Astrocyte (in vitro differentiated cells and primary cell): ENCODE measurements around the gene HOXD13.

Experiments used
- CTCF ChIP-seq: IDR thresholded peaks from 2 replicates; pipeline ENCODE4 v1.5.1; 2011; ENCODE audit warnings: low read depth, mild to moderate bottlenecking, inconsistent platforms, low read length, moderate library complexity; ENCODE audit not compliant: insufficient read depth
- EZH2 ChIP-seq: IDR thresholded peaks from 2 replicates; pipeline ENCODE4 v1.6.1; 2012; ENCODE audit warnings: mild to moderate bottlenecking, low read length, inconsistent platforms; ENCODE audit not compliant: insufficient read depth

- TF ChIP-seq CTCF = no peak
- TF ChIP-seq EZH2 = peak; percentile 38
These were observed 28.1 kb downstream of the HOXD13 start for GRCh38 chr2:176120364-176121189.
